GM13976 (cell line): ENCODE results near the gene CIZ1.
"Not testable (repeated sequence)": the region's sequence is repeated elsewhere in the genome, so short reads cannot be mapped to it uniquely, and the experiment has no call there.

Experiments used
- DNase-seq: peaks from one replicate; pipeline ENCODE4 v3.0.0; 2012; ENCODE audit warnings: low spot score
- in situ Hi-C: fragments of 300-500 bp; cut with MboI; formaldehyde crosslinking; loops from one replicate; pipeline ENCODE4 v1.12.0; 2022; ENCODE audit warnings: low sequenced_read_pairs, mixed read lengths, inconsistent platforms; ENCODE audit not compliant: unreplicated experiment
- TF ChIP-seq, protein P1 (sequence below): IDR thresholded peaks from 2 replicates; pipeline ENCODE4 v1.5.1; 2012; ENCODE audit warnings: borderline replicate concordance, mild to moderate bottlenecking; ENCODE audit not compliant: insufficient read depth; ENCODE audit errors: extremely low read depth, missing control alignments, control extremely low read depth

Gene CIZ1

GRCh38 chr9:128185979-128186965 is 5.1 kb downstream of the CIZ1 start:
- TF ChIP-seq, protein P1, sequence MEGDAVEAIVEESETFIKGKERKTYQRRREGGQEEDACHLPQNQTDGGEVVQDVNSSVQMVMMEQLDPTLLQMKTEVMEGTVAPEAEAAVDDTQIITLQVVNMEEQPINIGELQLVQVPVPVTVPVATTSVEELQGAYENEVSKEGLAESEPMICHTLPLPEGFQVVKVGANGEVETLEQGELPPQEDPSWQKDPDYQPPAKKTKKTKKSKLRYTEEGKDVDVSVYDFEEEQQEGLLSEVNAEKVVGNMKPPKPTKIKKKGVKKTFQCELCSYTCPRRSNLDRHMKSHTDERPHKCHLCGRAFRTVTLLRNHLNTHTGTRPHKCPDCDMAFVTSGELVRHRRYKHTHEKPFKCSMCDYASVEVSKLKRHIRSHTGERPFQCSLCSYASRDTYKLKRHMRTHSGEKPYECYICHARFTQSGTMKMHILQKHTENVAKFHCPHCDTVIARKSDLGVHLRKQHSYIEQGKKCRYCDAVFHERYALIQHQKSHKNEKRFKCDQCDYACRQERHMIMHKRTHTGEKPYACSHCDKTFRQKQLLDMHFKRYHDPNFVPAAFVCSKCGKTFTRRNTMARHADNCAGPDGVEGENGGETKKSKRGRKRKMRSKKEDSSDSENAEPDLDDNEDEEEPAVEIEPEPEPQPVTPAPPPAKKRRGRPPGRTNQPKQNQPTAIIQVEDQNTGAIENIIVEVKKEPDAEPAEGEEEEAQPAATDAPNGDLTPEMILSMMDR, result no peak
- in situ Hi-C loops, result no loop called here
- no peak for DNase-seq

- in situ Hi-C loops, result no loop called here
- DNase-seq, result no peak
- TF ChIP-seq, protein P1, result no peak
These were observed 8.3 kb downstream of the CIZ1 start for GRCh38 chr9:128182893-128183588.

DNA sequence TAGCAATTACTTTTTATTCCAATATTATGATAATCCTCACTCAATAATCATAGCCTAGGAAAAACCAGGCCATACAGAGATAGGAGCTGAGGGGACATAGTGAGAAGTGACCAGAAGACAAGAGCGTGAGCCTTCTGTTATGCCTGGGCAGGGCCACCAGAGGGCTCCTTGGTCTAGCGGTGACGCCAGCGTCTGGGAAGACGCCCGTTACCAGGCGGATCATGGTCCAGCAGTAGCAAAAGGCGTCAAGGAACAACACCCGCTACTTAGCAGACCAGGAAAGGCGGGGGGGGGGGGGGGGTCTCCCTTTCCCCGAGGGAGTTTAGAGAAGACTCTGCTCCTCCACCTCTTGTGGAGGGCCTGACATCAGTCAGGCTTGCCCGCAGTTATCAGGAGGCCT is 9.9 kb downstream of the CIZ1 start:
- in situ Hi-C loops, result not testable (repeated sequence)

GRCh38 chr9:128180447-128180846 is 10.9 kb downstream of the CIZ1 start:
- in situ Hi-C loops, result no loop called here
- DNase-seq, result no peak
- TF ChIP-seq, protein P1, result no peak

More for the DNA sequence above, 9.9 kb downstream of the CIZ1 start:
- not testable (repeated sequence) for DNase-seq

DNA sequence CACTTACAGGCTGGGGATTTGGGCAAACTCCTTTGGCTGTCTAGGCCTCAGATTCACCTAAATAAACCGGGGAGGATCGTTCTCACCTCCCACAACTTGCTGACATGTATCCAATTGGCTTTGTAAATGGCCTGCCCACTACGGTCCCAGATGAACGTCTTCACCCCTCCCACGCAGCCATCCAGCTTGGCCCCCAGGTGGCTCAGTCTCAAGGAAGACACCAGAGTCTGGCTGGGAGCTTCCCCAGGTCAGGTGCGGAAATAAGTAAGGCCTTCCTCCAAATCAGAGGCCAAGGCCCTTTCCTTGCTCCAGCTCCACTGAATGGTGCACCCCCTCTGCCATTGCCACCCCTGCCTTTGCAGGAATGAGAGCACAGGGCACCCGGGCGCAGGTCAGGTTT is 11.4 kb downstream of the CIZ1 start:
- in situ Hi-C loops, result no loop called here
- no peak for DNase-seq
- TF ChIP-seq, protein P1, result no peak

- no peak for DNase-seq
- in situ Hi-C loops, result no loop called here
These were observed 12.5 kb downstream of the CIZ1 start for GRCh38 chr9:128178806-128179431.

More at GRCh38 chr9:128178806-128179431, 12.5 kb downstream of the CIZ1 start:
- TF ChIP-seq, protein P1, result no peak
